Ishikawa (cell line): ENCODE results near the gene GAP43.
A peak's percentile ranks its signal among the peaks of the same experiment; 100 is the strongest.

Experiments
- CEBPB ChIP-seq: IDR thresholded peaks from 2 replicates; pipeline ENCODE4 v1.6.1; 2012
- CREB1 ChIP-seq: IDR thresholded peaks from 2 replicates; pipeline ENCODE4 v1.6.1; 2012; ENCODE audit warnings: low read depth
- EGR1 ChIP-seq: IDR thresholded peaks from 2 replicates; pipeline ENCODE4 v1.6.1; 2012
- EP300 ChIP-seq: IDR thresholded peaks from 2 replicates; pipeline ENCODE4 v1.6.1; 2012; ENCODE audit warnings: borderline replicate concordance
- FOXM1 ChIP-seq: IDR thresholded peaks from 2 replicates; pipeline ENCODE4 v1.6.1; 2012; ENCODE audit warnings: low read depth, borderline replicate concordance
- NFIC ChIP-seq: IDR thresholded peaks from 2 replicates; pipeline ENCODE4 v1.6.1; 2012
- RAD21 ChIP-seq: IDR thresholded peaks from 2 replicates; pipeline ENCODE4 v1.6.1; 2012; ENCODE audit warnings: low read depth
- REST ChIP-seq: IDR thresholded peaks from 2 replicates; pipeline ENCODE4 v1.6.1; 2012; ENCODE audit warnings: low read depth, mild to moderate bottlenecking
- TCF12 ChIP-seq: IDR thresholded peaks from 2 replicates; pipeline ENCODE4 v1.6.1; 2012; ENCODE audit warnings: low read depth
- TEAD4 ChIP-seq: IDR thresholded peaks from 2 replicates; pipeline ENCODE4 v1.6.1; 2012
- YY1 ChIP-seq: IDR thresholded peaks from 2 replicates; pipeline ENCODE4 v1.6.1; 2012; ENCODE audit warnings: low read depth
- ZBTB7A ChIP-seq: IDR thresholded peaks from 2 replicates; pipeline ENCODE4 v1.6.1; 2012; ENCODE audit warnings: low read depth
- TF ChIP-seq, protein P1 (sequence below): IDR thresholded peaks from 2 replicates; pipeline ENCODE4 v1.6.1; 2012
- TF ChIP-seq, protein P2 (sequence below): IDR thresholded peaks from 2 replicates; pipeline ENCODE4 v1.6.1; 2012

Gene GAP43

DNA sequence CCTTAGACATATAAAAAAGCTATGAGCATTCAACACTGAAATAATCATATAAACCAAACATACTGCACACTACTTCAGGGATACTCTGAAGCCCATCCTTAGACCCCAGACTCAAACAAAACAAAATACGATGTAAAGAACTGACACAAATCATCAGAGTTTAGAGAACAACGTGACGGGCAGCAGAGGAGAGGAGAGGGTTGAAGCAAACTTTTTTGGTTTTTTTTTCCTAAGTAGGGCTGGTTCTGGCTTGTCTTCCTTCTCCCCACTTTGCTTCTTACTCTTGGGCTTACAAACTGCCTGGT, 34.7 kb downstream of the GAP43 start:
- TF ChIP-seq TEAD4 (no peak), ZBTB7A (no peak), EP300 (no peak), CEBPB (no peak), FOXM1 (no peak), RAD21 (no peak), EGR1 (no peak), YY1 (no peak), CREB1 (no peak), NFIC (no peak), REST (no peak), TCF12 (no peak)
- TF ChIP-seq, protein P1, sequence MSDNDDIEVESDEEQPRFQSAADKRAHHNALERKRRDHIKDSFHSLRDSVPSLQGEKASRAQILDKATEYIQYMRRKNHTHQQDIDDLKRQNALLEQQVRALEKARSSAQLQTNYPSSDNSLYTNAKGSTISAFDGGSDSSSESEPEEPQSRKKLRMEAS: no peak

GRCh38 chr3:115658337-115659181, 35.2 kb downstream of the GAP43 start:
- no peak for TF ChIP-seq EP300
- TF ChIP-seq, protein P1: peak; percentile 43; the same call in 1 of the 2 replicates

GRCh38 chr3:115659253-115660220, 36.2 kb downstream of the GAP43 start:
- TF ChIP-seq, protein P2, sequence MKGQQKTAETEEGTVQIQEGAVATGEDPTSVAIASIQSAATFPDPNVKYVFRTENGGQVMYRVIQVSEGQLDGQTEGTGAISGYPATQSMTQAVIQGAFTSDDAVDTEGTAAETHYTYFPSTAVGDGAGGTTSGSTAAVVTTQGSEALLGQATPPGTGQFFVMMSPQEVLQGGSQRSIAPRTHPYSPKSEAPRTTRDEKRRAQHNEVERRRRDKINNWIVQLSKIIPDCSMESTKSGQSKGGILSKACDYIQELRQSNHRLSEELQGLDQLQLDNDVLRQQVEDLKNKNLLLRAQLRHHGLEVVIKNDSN: no peak
- TF ChIP-seq YY1: no peak
- TF ChIP-seq EP300: no peak
- no peak for TF ChIP-seq TCF12
- no peak for TF ChIP-seq FOXM1
- TF ChIP-seq ZBTB7A: no peak
- no peak for TF ChIP-seq REST
- TF ChIP-seq, protein P1: no peak
- no peak for TF ChIP-seq EGR1
- no peak for TF ChIP-seq NFIC

DNA sequence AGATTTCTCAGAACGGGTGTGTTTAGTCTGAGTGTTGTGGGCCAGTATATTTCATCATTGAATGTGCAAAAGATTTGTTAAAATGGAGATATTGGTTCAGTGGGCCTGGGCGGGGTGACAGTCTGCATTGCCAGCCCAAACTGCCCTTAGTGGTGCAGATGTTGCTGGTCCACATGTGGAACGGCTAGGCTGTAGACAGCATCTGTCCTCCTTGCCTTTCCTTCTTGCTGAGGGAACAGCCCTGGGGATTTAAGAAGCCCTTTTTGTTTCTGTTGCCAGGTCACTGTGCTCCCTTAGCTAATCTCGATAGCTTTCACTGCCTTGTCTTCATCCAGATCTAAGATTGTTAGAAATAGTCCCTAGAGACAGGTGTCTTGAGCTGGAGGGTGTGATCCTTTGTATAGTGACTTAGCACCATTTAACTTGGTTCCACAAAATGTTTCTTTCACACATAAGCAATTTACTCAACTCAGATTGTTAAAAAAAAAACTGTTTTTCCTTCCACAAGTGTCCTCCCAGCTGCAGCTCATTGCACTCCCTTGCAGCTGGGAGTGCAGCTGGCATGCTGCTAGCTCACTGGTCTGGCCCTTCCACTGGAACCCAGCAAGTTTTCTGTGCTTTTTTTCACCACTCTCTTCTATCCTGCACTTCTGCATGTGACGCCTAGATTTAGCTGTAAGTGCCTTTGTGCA, 37.5 kb downstream of the GAP43 start:
- TF ChIP-seq, protein P1: no peak
- no peak for TF ChIP-seq NFIC
- TF ChIP-seq CEBPB: no peak
- TF ChIP-seq YY1: no peak
- TF ChIP-seq EP300: no peak
- TF ChIP-seq, protein P2: no peak
- TF ChIP-seq REST: no peak
- TF ChIP-seq FOXM1: no peak
- no peak for TF ChIP-seq CREB1
- no peak for TF ChIP-seq ZBTB7A
- TF ChIP-seq TCF12: no peak
